Activated T-cell treated with anti-CD3 and anti-CD28 coated beads for 1 hour (primary cell): ENCODE measurements around the gene PECR.
"Not testable (repeated sequence)": the region's sequence is repeated elsewhere in the genome, so short reads cannot be mapped to it uniquely, and the experiment has no call there.

ENCODE experiments used
- DNase-seq: peaks from one replicate; pipeline ENCODE4 v3.0.0-alpha.2; 2020; ENCODE audit warnings: low read depth

Gene PECR

GRCh38 chr2:216002101-216002678 is 79.4 kb downstream of the PECR start:
- no peak for DNase-seq

GRCh38 chr2:216001216-216002100 is 80.2 kb downstream of the PECR start:
- no peak for DNase-seq

GRCh38 chr2:215998636-215999035 is 83.0 kb downstream of the PECR start:
- no peak for DNase-seq

GRCh38 chr2:215997219-215997618 is 84.4 kb downstream of the PECR start:
- DNase-seq = no peak

GRCh38 chr2:215994911-215995310 is 86.7 kb downstream of the PECR start:
- DNase-seq = no peak

- not testable (repeated sequence) for DNase-seq
These were observed 92.9 kb downstream of the PECR start for GRCh38 chr2:215988556-215989207.
